ENCODE data around the gene NFIA. TPM values are rescaled to one million over a fixed set of nuclear protein-coding genes. Genes with fewer than 3 reads are reported as not detected.

Gene NFIA
- total RNA-seq, 1 donor from 2014 or later, result 0.20 TPM

DNA sequence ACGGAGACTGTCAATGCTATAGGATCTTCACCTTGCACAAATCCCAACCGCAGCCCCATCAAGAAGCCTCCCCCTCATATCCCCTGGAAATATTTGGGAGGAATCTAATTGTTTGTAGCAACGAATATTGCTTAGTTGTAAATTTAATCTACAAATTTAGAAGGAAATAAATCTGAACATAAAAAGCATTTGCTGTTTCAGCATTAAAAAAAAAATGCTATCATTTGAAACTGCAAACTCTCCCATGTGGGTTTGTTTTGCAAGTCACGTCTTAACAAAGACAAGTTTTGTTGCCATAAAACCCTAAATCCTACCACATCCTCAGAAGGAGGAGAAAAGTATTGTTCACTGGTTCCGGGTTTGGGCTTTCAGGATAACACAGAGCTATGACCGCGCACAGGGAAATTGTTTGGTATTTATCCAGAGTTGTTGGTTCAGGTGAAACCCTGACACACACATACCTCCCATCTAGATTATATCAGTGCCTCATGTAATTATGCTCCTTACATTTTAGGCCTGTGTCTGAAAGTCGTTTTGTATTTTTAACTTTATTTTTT is 363.0 kb downstream of the NFIA start:
- intact Hi-C loops (cut with micrococcal nuclease), result no loop called here

DNA sequence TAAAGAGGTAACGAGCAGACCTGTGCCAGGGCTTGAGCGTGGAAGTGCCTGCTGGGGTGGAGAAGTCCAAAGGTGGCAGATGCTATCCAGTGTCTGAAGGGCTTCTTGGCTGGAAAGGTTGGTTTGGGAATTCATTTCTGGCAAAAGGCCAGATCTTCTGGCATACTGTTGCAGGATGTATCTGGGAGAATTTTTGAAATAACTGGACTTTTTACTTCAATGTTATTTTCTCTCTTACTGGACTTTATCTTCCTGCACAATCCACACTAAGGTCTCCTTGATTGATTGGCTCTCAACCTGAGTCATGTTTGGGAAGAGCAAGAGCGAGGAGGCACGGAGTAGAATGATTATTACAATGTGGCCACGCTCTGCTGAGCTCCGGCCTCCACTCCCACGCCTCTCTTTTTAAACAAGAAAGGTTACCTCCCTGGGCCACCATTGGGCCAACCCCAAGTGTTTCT is 364.2 kb downstream of the NFIA start:
- intact Hi-C loops (cut with micrococcal nuclease), result no loop called here

DNA sequence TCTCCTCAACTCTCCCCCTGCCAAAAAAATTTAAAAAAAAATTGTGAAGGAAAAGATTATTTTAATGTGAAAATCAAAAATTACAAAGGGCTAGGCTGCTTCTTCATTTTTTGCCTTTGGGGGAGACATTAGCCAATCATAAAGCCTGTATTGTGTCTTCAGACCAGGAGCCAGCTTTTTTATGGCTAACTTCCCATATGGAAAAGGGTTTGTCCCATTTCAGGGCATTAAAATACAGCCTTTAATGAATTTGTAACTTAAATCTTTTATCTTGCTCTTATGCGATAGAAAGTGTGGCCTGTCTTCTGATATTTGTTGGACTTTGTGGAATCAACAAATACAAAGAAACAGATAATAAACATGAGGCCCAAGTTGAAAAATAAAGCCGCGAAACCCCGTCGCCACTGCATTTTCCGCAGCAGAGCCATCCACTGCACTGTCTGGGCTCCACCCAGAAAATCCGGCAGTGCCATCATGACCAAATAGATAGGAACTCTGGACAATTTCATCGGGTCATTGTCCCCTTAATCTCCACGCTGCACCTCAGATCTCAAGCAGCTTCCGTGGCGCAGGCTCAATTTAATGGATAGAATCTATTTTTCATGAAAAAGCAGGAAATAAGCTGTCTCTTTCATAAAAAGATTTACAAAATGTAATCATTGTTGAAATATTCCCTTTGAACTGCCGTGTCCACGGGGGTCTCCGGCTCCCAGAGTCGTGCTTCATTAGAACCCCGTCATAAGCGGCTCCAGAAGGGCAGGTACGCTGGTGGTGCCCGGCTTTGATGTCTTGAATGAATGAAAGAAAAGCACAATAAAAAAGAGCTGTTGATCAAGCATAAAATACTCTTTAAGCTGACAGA is 365.0 kb downstream of the NFIA start:
- intact Hi-C loops (cut with micrococcal nuclease), result no loop called here

DNA sequence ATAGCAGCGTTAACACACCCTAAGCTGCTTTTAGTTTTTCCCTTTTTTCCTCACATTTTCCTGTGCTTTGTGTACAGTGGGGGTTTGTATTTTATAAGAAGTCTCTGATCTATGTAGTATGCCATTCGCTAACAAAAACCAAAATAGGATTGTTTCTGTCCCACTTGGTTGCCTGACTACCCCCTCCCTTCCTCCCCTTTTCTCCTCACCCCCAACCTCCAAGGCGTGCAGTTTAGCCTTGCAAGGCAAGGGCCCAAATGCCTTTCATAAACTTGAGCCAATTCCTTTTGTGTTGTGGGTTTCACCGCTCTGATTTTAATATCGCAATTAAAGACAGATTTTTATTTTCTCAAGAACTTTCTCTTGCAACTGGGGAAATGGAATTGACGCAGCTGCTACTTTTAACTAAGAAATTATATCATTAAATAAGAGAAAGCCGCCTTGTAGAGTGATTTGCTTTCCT is 365.6 kb downstream of the NFIA start:
- intact Hi-C loops (cut with micrococcal nuclease), result no loop called here

DNA sequence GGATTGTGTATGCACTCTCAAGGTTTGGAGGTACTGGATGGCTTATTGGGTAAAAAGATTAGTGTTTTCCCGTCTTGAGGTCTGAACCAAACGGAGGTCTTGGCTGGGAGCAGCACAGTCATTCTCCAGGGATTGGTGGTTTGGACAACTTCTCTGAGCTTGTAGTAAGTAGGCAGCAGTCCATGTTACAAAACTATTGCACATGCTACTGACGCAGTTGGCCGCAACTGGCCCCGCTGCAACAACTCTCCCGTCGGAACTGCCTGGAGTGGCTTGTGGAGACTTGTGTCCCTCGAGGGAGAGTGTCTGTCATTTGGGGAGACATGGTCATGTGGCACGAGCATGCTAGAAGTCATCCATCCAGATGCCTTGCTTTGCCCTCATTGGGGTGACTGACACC is 366.6 kb downstream of the NFIA start:
- intact Hi-C loops (cut with micrococcal nuclease), result no loop called here

DNA sequence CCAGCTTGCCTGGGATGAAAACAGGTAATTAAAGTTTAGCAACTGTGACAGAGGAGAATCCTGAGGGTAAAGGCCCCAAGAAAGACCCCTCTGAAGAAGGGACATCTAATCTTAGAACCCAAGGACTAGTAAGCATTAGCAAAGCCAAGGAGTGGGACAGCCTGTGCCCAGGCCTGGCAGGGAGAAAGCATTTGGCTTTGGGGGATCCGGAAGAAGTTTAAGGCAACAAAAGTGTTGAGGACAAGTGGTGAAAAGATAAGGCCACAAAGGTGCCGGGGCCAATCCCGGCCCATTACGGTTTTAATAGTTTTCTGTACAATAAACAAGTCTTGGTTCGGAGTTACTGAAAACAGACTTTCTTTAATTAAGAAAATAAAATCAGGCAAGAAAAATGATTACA is 367.0 kb downstream of the NFIA start:
- intact Hi-C loops (cut with micrococcal nuclease), result no loop called here

DNA sequence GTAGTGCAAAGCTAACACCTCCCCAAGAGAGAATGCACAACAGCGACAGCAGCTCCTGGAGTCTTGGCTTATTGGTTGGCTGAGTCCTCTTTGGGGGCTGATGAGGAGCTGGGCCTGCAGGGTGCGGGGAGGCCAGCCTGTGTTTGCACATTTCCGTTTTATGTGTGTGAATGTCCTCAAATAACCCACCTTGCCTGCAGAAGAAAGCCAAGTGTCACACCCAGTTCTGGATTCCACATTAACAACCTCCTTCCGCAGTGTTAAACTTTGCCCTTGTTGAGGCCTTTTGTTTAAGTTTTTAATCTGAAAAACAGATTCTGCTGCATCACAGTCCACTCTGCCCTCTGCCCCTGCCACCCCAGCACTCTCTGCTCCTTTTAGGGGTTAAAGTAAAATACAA is 368.1 kb downstream of the NFIA start:
- intact Hi-C loops (cut with micrococcal nuclease), result loop anchor here (5.0 to 10.0 kb wide), 2 partner anchors 476 to 603 kb away; no protein-coding TSS in a partner anchor

DNA sequence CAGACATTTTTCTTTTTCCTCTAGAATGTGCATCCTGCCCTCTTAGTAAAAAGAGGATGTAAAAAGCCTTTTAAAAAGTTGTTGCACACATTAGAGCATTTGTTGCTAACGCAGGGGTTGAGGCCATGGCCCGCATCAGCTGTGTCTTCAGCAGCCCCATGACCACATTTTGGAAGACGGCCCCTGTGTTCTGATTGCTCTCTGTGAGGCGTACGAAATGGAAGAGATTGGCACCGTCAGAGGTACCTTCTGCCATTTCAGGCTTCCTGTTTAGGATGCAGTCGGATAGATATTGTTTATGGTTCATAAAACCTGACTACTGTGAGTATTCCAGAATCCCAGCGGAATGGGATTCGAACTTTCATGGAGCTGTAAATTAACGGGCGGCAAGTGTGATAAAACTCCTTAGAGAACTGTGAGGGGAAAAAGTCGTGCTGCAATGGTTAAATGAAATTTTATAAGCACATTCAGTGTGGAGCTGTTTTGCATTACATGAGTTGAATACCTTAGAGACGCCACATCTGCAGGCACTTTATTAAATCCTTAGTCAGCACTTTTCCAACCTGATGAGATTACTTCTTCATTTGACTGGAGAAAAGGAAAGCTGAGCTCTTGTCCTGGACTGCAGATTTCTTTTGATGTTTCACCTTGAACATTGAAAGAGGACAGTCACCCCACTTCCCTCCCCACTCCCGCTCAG is 368.7 kb downstream of the NFIA start:
- intact Hi-C loops (cut with micrococcal nuclease), result loop anchor here (5.0 to 10.0 kb wide), 2 partner anchors 476 to 604 kb away; no protein-coding TSS in a partner anchor

DNA sequence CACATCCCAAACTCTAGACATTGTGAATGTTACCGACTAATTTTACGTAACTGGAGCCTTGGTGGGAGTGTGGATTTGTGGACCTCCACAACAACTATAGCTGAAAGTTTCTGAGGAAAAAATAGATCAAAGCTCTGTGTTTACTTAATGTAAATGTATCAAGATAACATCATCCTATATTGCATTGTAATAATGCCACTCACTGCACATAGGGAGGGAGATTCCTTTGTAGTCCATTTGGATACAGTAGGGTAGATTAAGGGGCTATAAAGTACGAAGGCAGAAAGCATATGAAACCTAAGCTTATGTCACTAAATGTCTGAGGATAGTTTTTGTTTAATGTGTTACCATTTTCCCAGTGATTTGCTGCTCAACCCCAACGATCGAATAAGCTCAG is 369.2 kb downstream of the NFIA start:
- intact Hi-C loops (cut with micrococcal nuclease), result loop anchor here (5.0 to 10.0 kb wide), 2 partner anchors 477 to 604 kb away; no protein-coding TSS in a partner anchor

DNA sequence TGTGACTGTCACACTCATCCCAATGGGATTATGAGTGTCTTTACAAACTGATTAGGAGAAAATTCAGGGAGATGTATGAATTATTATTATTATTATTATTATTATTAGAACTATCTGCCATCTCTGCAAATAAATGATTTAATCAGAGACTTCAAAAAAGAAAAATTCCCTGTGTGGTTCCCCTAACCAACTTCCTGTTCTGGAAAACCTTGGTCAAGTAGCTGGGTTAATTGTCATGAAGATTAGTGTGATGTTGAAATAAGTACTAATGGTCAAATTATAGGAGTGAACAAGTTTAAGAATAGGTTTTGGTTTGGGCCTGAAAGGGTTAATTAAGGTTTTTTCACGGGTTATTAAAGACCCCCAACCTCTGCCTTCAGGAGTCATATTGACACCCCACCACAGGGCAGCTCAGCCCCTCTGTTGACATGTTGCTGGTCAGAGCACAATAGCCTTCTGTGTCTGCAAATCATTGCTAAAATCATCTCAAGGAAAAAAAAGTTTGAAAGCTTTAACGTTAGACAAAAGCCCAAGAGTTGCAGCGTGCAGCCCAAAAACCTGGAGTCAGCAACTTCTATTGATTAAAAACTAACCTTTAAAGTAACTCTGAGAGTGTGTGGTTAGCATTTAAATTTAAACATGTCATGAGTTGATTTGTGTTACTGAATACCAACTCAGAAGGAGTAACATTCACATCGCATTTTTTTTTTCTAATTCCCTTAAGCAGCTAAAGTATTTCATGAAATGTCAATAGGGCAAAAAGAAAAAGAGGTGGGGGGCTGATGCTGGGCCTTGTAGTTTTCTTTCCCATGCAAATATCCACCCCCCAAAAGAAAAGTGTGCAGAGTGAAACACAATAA is 370.0 kb downstream of the NFIA start:
- intact Hi-C loops (cut with micrococcal nuclease), result loop anchor here (1.0 to 10.0 kb wide), 3 partner anchors 402 to 605 kb away; no protein-coding TSS in a partner anchor

DNA sequence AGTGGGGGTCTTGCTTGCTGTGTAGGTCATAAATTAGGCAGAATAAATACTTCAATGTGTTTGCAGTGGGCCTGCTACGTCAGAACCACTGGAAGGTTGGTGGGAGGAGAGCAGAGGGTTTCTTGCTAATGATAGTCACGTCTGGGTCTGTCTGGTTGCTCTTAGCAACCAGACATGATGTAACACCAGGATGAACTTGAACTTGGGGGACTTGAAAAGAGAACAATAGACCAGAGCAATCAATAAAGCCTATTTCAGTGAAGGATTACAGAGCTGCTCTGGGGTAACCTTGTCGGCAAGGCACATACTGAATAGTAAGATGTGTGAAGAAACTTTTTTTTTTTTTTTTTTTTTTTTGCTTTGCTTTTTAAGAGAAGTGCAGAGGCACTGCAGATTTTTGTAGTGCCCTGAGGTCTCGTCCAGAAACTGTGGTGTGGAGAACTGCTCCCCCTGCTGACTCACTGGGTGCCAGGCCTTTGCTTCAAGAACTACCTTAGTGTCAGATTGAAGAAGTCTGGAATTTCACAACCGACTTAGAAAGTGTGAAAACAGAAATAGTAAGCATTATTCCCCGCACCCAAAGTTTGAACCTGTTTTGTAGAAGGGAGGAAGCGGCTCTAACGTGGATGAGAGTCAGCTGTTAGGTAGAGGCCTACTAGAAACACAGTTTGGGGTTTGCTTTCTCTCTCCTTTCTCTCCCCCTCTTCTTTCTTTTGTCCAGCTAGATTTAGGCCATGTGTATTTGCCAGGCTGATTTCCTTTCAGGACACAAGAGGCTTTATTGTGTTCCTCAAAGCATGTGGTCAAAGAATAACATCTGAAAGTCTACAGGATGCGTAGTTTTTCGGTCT is 371.0 kb downstream of the NFIA start:
- intact Hi-C loops (cut with micrococcal nuclease), result loop anchor here (1.0 to 10.0 kb wide), 3 partner anchors 403 to 606 kb away; no protein-coding TSS in a partner anchor

DNA sequence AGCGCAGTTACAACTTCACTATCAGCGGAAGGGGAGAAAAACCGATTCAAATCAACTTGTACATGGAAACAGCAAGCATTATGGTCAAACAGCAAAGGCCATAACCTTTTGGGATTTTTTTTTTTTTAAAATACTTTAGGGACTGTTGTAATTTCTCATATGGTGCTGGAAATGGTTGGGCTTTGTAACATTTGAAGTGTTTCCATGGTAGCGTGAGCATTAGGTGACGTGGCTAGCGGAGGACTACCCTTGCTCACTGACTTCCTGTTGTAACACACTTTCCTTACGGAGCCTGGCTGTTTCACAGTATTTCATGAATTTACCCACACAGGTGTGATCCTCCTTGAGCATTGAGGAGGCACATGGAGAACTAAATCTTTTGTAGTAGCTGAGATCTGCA is 373.0 kb downstream of the NFIA start:
- intact Hi-C loops (cut with micrococcal nuclease), result loop anchor here (10.0 kb wide), 1 partner anchor 481 kb away; no protein-coding TSS in a partner anchor

DNA sequence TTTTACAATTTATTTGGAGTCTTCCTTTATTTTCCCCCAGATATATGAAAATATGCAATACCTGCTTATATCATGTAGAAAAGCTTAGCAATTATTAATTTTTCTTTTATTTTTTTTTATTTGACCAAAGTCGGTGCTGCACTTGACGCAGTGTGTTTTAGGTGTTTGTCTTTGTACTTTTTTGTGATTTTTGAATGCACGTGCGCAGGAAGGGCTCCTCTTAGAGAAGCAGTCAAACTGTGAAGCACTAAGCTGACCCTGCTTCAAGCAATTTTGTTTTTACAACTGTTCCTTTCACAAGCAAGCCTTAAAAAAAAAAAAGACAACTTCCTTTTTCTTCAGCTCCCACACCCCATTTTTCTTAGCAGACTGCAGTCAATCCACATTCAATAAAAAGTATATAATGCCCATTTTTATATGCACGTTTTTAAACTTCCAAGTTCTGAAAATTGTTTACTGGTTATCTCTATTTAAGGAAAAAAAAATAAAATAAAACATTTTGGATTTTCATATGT is 375.2 kb downstream of the NFIA start:
- intact Hi-C loops (cut with micrococcal nuclease), result loop anchor here (10.0 kb wide), 1 partner anchor 483 kb away; no protein-coding TSS in a partner anchor

DNA sequence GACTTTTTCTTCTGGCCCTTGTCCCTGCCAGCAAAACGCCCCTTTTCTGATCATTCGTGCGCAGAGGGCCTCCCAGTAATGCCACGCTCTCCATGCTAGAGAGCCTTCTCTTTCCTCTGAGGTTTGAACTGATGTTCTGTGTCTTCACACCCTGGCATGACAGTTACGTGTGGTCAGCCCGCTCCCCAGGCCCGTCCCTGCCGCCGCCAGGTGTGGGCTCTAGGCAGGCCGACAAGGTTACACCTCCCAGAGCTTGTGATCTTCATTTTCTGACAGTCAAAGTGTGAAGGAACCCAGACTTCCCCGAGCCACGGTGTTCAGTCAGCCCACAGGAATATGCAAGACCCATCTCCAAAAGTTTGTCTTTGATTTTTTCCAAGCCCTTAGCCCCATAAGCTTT is 377.0 kb downstream of the NFIA start:
- intact Hi-C loops (cut with micrococcal nuclease), result loop anchor here (10.0 kb wide), 1 partner anchor 485 kb away; no protein-coding TSS in a partner anchor

DNA sequence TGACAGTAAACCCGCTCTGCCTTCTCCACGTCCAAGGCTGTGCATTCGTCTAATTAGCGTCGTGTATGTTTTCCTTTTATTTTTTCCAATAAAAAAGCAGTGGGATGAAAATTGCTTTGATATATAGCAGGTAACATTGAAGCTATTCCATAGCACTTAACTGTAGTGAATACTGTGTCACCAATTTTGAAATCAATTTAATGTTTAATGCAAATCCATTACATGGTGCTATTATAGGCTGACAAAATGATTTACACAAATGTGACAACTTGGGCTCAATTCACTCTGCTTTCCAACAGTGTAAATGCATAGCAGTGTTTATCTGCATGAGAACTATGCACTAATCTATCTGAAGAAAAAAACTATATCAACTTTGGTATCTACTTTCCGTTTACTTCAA is 377.8 kb downstream of the NFIA start:
- intact Hi-C loops (cut with micrococcal nuclease), result no loop called here

DNA sequence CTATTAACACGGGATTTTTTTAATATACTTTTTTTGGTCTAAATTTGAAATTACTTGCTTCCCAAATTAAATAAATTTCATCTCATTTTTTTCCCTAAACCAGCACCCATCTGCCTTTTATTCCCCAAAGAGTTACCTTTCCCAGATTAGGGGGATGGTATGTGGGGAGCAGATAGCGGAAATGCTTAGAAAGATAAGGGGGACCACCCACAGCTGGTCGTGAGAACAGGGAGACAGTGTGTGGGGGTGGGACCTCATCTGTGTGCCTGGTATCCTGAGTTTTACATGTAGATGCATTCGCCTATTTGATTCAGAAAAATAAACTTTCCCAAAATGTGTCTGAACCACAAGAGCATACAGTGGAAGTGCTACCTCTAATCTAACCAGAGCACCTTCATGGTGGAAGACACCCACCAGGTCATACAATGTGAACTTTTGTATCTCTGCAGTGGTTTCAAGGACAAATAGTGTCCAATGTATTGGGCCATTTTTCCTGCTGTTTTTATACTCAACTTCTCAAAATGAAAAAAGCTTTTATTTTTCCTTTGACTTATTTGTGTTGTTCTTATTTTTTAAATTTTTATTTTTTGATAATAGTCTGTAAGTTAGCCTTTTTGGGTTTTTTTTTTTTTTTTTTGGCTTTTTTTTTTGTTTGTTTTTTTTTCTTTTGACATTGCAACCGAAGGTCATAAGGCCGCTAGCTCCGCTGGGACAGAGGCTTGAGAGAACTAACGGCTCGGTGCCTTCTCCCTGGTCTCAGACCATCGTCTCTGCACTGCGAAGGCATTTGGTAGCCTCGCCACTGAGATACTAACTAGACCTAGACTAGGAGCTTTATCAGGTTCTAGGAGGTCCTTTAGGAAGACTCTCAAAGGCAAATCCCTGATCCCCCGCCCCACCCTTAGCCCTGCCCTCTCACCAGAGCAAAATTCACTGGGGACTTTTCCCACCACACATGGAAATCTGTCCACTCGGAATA is 379.3 kb downstream of the NFIA start:
- intact Hi-C loops (cut with micrococcal nuclease), result no loop called here

DNA sequence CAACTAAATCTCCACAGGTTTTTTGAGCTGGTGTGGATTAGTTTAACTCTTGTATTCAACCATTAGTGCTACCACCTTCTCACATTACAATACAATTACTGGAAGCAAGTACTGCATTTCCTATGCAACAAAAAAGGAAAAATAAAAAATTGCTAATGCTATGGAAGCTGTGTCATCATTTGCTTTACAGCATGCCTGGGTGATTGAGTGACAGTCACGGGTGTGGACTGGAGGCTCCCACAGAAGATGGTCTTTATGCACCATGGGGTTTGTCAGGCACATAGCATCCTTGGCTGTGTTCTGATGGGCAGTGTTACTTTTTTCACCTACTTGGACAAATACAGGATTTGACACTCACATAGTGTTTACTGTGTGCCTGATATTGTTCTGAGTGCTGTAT is 380.3 kb downstream of the NFIA start:
- intact Hi-C loops (cut with micrococcal nuclease), result no loop called here

DNA sequence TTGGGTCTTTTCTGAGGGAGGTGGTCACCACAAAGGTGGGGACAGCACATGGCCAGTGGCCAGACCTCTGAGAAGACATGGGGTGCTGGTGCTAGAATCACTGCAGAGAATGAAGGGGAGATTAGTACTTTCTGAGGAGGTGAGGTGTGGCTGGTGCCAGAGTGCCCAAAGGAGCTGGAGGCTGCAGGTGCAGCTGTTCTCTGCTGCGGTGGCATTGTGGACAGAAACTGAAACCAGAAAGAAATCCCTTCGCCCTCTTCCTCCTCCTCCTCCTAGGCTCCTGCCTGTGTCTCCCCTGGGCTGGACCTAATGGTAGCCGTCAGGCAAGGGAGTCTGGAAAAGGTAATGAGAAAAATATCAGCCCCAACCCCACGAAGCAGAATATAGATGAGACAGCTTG is 380.9 kb downstream of the NFIA start:
- intact Hi-C loops (cut with micrococcal nuclease), result no loop called here
